Adrenal gland (tissue), 12 donors: ENCODE data around the gene RFXANK. TPM values are rescaled to one million over a fixed set of nuclear protein-coding genes. Genes with fewer than 3 reads are reported as not detected.

Source experiments
- DNase-seq, 7 donors: peaks; one replicate each; pipeline ENCODE4 v3.0.0-alpha.2; 2019 to 2020
- H3K27ac ChIP-seq, 5 donors: fragments of 200-600 bp; sonication (generic) in 4 of 5; 1 replicate in 3 of 5; 2 replicates in 2 of 5; pipeline versions ENCODE4 v1.5.1 to v1.8.0; 2016 to 2020; ENCODE audit warnings: mild to moderate bottlenecking in 1 of 5
- H3K27me3 ChIP-seq: fragments of 200-600 bp; 2 replicates; pipeline ENCODE4 v1.8.0; 2021
- H3K36me3 ChIP-seq, 2 donors: fragments of 200-600 bp; replicated peaks in 1 of 2; 1 replicate in 1 of 2; 2 replicates in 1 of 2; pipeline versions ENCODE4 v1.5.1 to v1.8.0; 2018 to 2022
- H3K4me1 ChIP-seq, 2 donors: fragments of 200-600 bp; replicated peaks in 1 of 2; 1 replicate in 1 of 2; 2 replicates in 1 of 2; pipeline versions ENCODE4 v1.5.1 to v1.8.0; 2018 to 2021
- H3K4me3 ChIP-seq, 4 donors: fragments of 200-600 bp; sonication (generic) in 3 of 4; one replicate each; pipeline ENCODE4 v1.5.1; 2016 to 2018
- H3K9me3 ChIP-seq, 3 donors: fragments of 200-600 bp; sonication (generic) in 1 of 3; replicated peaks in 1 of 3; 1 replicate in 2 of 3; 2 replicates in 1 of 3; pipeline versions ENCODE4 v1.5.1 to v1.8.0; 2016 to 2021
- CTCF ChIP-seq, 6 experiments: fragments of 450-650 bp in 4 of 6; fragments of 200-600 bp in 2 of 6; sonication (generic) in 1 of 6; IDR thresholded peaks; 1 replicate in 5 of 6; 2 replicates in 1 of 6; pipeline versions ENCODE4 v1.5.1 to v1.8.0; 2016 to 2021; ENCODE audit warnings: antibody characterized with exemption in 6 of 6, mild to moderate bottlenecking in 2 of 6, moderate library complexity in 1 of 6
- POLR2A ChIP-seq, 2 donors: fragments of 450-650 bp; IDR thresholded peaks; one replicate each; pipeline ENCODE4 v1.6.1; 2017; ENCODE audit warnings: antibody characterized with exemption in 2 of 2, mild to moderate bottlenecking in 2 of 2, moderate library complexity in 1 of 2
- WGBS, 4 donors: extraction: QIAGEN DNeasy Blood & Tissue Kit in 2 of 4; methylation state at CpG; one replicate each; pipeline versions ENCODE4 v1.1.5 to v1.1.7; 2013 to 2017; 5-methylcytosine and 5-hydroxymethylcytosine counted together
- intact Hi-C, 2 donors: fragments of 100-400 bp; cut with DNase I; formaldehyde crosslinking; loops; one replicate each; pipeline versions ENCODE4 v1.14.1 to v1.15.0; 2022 to 2023
- polyA plus RNA-seq, 3 donors: library from polyadenylated mRNA; stranded (reverse); fragments of 200-250 nt in 2 of 3; fragments of 350-450 nt in 1 of 3; fragmentation: Illumina TruSeq in 1 of 3; extraction: RNeasy Lipid Tissue Mini Kit (QIAGEN cat#74804) in 1 of 3; gene quantifications; one replicate each; pipeline ENCODE4 v1.2.3, GENCODE V29; 2013 to 2014
- total RNA-seq, 9 donors: library from RNA; depleted of rRNA in 4 of 9; stranded (reverse); fragments of >200 nt in 4 of 9; fragments of 120-200 nt in 1 of 9; fragmentation: NEBNext Ultra II Directional in 1 of 9; extraction: Animal tissue kit (Norgen Biotek cat#: 25700) in 1 of 9; gene quantifications; one replicate each; pipeline versions ENCODE4 v1.1.0 to v1.2.4, GENCODE V29; 2013 to 2023
- donor health status: healthy with polysubstance abuse.
- donor health status: Bipolar disorder and iron deficiency.
- donor health status: DM: yes; HTN: yes; CAD: no.
- donor health status: DM: no; HTN: no; CAD: no.
- donor health status: DM: no; HTN: no; CAD: no.
- donor health status: DM: yes; HTN: yes; CAD: no.

The RFXANK gene
- total and polyA plus RNA-seq, 12 donors: 21.7 to 195 (median 52.4) TPM

- Histone ChIP-seq H3K4me3 (no peak overlapping the region), H3K27me3 (peaks cover 11% of the 10 kb centered on the region), H3K4me1 (peaks cover 7 to 10% of the 10 kb centered on the region in 2 donors), H3K36me3 (no peaks in the 10 kb centered on the region), H3K9me3 (no peaks in the 10 kb centered on the region), H3K27ac (no peak overlapping the region)
- TF ChIP-seq POLR2A (IDR thresholded peaks at IDR 0.05): no peak
- no peak for TF ChIP-seq CTCF (IDR thresholded peaks at IDR 0.05)
- intact Hi-C loops: no loop called here
- WGBS, 4 donors: 43 to 63% (median 52%) methylated on average over 11 to 14 of the region's 14 CpGs
- no peak for DNase-seq
Measured at GRCh38 chr19:19205416-19206410, 13.7 kb downstream of the RFXANK start.

GRCh38 chr19:19206938-19207337 is 14.9 kb downstream of the RFXANK start:
- intact Hi-C loops: no loop called here
- Histone ChIP-seq H3K4me1 (peaks cover 7 to 10% of the 10 kb centered on the region in 2 donors), H3K4me3 (no peak overlapping the region), H3K36me3 (no peaks in the 10 kb centered on the region), H3K9me3 (no peaks in the 10 kb centered on the region), H3K27ac (no peak overlapping the region), H3K27me3 (peaks cover 22% of the 10 kb centered on the region)
- 61 to 70% (median 66%) methylated on average over 5 of the region's 5 CpGs for WGBS, 4 donors
- TF ChIP-seq POLR2A (IDR thresholded peaks at IDR 0.05) (no peak), CTCF (IDR thresholded peaks at IDR 0.05) (no peak)
- DNase-seq: no peak

GRCh38 chr19:19207637-19208572 is 15.8 kb downstream of the RFXANK start:
- Histone ChIP-seq H3K4me1 (peaks cover under 1 to 1% of the 10 kb centered on the region in 2 donors), H3K36me3 (no peaks in the 10 kb centered on the region), H3K9me3 (no peaks in the 10 kb centered on the region), H3K27ac (no peak overlapping the region), H3K4me3 (no peak overlapping the region), H3K27me3 (peaks cover 30% of the 10 kb centered on the region)
- DNase-seq: no peak
- WGBS, 4 donors: 48 to 100% (median 69%) methylated on average over 2 to 8 of the region's 8 CpGs
- intact Hi-C loops: no loop called here
- TF ChIP-seq POLR2A (IDR thresholded peaks at IDR 0.05) (no peak), CTCF (IDR thresholded peaks at IDR 0.05) (no peak)

- Histone ChIP-seq H3K27ac (no peak overlapping the region), H3K4me1 (no peaks in the 10 kb centered on the region), H3K36me3 (no peaks in the 10 kb centered on the region), H3K4me3 (no peak overlapping the region), H3K9me3 (no peaks in the 10 kb centered on the region), H3K27me3 (peaks cover 33% of the 10 kb centered on the region)
- 41 to 60% (median 51%) methylated on average over 4 to 9 of the region's 9 CpGs for WGBS, 4 donors
- intact Hi-C loops: no loop called here
- TF ChIP-seq CTCF (IDR thresholded peaks at IDR 0.05): no peak
- no peak for TF ChIP-seq POLR2A (IDR thresholded peaks at IDR 0.05)
- no peak for DNase-seq
Measured at GRCh38 chr19:19209372-19209771, 17.3 kb downstream of the RFXANK start.
